LHCN-M2 (cell line): ENCODE measurements around the gene VPS37C. TPM values are rescaled to one million over a fixed set of nuclear protein-coding genes. Genes with fewer than 3 reads are reported as not detected.

Experiments
- DNase-seq: peaks from one replicate; pipeline ENCODE4 v3.0.0-alpha.2; 2012; ENCODE audit warnings: low read depth
- total RNA-seq: library from RNA; depleted of rRNA; stranded (reverse); fragments of >200 nt; gene quantifications from 2 replicates; pipeline ENCODE4 v1.2.3, GENCODE V29; 2014

The VPS37C gene
- total RNA-seq, 1 experiment from 2014 or later = 14.1 TPM

DNA sequence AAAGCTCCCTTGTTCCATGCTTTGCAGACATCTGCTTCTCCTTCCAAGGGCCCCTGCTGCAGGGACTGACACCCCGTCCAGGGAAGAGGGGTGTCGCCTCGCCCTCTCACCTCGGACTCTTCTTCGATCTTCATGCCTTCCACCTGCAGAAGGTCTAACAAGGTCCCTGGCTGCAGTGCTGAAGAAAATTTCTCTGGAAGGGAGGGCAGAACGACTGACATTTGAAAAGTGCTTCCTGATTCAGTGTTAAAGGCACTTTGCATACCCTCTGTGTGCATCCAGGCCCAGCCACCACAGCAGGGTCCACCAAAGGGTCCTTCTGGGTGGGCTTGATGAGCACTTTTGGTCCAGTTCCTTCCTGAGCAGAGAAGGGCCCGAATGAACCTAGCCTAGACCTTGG lies 28.1 kb downstream of the VPS37C start:
- no peak for DNase-seq

DNA sequence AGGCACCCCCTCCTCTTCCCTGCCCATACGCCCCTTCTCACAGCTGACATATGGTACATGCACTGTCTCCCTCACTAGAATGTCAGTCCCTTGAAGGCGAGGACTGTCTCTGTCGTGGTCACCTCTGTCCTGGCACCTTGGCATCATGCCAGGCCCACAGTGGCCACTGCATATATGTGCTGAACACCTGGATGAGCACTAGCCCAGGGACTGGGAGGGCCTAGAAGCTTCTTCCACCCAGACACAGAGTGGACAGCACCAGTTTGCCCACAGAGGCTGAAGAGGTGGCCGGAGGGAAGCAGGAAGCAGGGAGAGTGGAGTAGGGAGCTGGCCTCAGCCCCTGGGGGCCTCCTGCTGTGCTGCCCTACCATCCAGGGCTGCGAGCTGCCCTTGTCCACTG lies 28.6 kb downstream of the VPS37C start:
- DNase-seq = no peak

DNA sequence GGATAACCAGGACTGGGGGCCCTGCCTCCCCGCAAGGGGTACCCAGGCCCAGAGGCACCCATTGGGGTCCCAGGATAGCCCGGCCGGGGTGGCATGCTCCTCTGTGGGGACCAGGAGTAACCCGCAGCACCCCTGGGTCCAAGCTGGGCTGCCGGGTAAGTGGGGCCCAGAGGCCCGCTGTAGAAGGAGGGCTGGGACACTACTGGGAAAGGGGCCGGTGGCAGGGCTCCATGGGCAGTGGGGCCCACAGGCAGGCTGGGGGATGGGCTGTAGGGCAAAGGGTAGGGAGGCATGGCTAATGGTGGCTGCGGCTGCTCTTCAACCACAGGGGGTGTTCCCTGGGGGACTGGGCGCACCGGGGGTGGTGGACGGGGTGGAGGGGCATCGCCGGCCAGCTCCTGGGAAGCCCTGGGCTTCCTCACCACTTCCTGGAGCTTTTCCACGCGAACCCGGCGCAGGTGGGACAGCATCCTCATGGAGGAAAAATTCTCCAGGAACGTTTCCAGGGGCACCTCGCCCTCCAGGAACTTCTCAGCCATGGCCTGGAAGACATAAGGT lies 29.1 kb downstream of the VPS37C start:
- no peak for DNase-seq

DNA sequence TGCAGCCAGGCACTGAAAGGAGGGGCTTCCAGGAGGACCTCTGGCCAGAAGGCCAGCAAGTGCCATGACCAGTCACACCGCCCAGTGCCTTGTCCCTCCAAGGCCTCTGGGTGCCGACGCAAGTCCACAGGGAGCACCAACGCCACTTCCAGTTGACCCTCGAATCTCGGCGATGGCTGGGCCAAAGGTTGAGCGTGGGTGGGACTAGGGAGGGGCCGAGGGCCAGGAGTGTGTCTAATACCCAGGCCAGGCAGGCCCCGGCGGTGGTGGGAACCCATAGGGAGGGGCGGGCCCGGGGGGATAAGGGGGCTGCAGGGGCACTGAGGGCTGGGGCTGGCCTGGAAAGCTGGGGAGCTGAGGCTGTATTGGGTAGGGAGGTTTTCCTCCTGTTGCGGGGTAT lies 29.6 kb downstream of the VPS37C start:
- no peak for DNase-seq

DNA sequence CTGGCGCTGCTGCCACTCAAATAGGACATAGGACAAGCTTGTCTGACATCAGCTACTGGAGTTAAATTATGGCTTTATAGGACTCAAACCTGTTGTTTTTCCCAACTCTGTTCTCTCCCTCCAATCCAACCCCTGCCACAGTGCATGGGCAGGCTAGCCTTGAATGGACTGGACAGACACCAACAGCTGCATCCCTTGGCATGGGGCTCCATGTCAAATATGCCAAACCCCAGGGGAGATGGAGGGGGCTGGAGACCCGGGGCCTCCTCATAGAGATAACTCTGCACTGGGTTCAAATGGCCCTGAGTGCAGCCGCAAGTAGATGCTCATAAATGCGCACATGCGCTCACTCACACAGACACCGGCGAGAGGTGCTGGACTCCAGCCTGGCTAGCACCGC lies 30.0 kb downstream of the VPS37C start:
- DNase-seq = peak; percentile 79

DNA sequence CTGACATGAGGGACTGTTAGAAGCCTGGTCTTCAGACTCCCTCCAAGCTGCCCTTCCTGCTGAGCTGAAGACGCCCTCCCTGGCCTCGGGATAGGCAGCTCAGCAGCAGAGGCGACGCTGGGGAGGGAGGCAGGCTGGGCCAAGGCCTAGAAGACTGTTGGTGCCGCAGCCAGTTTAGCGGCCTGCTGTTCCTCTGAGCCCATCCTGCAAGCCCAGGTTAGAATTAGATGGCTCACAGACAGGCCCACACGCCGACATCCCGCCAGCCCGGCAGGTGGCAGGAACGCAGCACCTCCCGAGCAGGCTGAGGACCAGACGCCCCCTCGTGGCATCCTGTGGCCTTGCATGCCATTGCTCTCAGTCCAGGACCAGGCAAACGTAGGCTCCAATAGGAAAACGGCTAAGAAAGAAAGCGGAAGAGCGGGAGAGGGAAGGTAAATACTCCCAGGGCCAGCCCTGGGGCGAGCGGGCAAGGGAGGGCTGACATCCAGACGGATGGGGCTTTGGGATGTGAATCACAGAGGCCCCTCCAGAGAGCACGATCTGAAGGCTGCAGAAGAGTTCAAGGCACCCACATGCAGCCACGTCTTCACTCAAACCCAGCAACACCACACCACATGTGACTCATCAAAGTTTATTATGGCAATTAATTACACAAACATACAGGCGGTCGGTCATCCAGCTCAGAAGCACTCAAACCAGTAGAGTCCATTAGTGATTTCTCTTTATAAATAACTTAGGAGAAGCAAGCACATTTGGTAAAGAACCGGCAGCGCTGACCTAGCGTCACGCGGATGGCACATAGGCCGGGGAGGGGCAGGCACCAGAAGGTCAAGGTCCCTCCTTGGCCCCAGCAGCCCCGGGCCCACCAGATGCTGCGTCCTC lies 31.3 kb downstream of the VPS37C start:
- peak; percentile 76 for DNase-seq

DNA sequence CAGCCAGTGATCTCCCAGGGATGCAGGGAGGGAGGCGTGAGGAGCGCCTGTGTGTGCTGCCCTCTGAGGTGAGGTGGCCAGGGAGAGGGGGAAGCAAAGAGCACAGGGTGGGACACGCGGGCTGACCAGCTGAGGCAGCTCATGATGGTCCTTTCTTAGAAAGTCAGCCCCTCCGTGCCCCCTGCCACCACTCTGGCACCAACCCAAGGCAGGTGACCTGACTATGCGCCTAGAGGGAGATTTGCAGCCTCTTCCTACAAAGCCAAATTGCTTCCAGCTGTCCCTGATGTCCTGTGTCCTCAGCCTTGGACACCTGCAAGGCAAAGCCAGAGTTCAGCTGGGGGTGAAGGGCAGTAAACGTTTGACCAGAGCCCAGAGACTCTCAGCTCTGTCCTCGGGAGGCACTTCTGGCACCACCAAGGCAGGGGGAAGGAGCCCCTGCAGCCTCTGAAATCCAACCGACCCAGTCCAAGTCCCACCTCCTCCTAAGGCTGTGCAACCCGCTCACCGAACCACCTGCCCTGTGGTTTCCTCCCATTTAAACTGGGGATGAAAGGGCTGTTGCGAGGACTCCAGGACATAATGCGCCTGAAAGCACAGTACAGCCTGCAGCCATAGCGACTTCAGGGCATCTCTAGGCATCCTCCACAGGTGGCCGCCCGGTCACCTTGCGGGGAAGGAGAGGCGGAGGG lies 32.1 kb downstream of the VPS37C start:
- DNase-seq = no peak

DNA sequence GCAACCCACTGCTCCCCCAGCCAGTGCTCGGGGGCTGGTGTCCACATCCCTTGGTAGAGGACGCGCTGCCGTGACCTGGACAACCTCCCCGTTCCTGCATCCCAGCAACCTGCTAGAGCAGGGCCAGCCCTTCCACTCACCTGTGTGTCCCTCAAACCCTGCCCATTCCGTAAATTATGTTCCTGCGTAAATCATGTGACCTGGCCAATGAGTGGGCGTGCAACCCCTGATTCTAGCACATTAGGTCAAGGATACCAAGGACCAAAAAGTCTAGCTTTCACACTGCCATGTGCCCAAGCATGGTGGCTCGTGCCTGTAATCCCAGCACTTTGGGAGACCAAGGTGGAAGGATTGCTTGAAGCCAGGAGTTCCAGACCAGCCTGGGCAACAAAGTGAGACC lies 33.2 kb downstream of the VPS37C start:
- DNase-seq = no peak

DNA sequence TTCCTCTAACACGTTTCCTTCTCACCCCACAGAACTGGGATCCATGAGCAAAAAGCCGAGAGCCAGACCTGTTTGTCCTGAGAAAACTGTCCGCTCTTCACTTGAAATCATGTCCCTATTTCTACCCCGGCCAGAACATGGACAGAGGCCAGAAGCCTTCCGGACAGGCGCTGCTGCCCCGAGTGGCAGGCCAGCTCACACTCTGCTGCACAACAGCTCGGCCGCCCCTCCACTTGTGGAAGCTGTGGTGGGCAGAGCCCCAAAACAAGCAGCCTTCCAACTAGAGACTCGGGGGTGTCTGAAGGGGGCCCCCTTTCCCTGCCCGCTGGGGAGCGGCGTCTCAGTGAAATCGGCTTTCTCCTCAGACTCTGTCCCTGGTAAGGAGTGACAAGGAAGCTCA lies 35.0 kb downstream of the VPS37C start:
- no peak for DNase-seq

DNA sequence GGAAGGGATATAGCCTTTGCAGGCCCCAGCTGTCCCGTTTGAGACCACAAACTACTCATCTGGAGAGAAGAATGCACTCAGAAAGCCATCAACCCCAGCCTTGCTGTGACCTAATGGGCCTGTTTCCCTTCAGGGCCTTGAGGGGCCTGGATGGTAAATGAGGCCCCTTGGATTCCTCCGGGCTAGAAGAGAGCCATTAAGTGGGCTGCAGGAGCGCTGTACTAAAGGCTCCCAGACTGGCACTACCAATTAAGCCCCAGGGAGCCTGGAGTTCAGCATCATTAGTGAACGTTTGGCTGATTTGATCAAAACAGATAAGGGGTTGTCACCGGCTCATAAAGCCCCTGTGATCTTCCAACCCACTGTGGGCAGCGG lies 35.9 kb downstream of the VPS37C start:
- DNase-seq = no peak

DNA sequence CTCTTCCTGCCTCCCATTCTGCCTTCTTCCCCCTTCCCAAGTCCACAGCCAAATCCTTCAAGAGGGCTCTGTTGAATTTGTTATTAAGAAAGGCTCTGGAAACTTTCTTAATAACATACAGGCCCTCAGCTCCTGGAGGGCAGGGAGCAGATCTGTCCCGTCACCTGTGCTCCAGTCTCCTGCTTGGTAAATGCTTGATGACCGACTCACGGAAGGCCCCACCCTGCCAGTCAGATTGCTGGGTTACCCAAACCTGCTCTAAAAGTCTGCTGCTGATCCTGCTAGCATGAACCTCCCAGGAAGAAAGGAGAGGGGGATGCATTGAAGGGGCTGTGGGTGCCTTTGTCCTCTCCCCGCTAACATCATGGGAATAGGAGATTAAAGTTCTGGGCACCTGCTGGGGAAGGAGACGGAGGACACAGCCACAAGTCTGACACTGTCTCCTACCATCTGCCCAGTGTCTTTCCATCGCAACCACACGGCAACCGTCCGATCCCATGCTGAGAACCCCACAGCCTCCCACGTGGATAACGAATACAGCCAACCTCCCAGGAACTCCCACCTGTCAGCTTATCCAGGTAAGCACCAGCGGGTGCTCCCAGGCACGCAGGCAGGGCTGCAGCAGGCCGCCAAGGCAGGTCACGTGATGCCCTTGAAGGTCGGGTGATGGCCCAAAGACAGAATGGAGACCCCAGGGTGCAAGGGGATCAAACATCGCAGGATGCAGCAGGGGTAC lies 36.5 kb downstream of the VPS37C start:
- DNase-seq = no peak

DNA sequence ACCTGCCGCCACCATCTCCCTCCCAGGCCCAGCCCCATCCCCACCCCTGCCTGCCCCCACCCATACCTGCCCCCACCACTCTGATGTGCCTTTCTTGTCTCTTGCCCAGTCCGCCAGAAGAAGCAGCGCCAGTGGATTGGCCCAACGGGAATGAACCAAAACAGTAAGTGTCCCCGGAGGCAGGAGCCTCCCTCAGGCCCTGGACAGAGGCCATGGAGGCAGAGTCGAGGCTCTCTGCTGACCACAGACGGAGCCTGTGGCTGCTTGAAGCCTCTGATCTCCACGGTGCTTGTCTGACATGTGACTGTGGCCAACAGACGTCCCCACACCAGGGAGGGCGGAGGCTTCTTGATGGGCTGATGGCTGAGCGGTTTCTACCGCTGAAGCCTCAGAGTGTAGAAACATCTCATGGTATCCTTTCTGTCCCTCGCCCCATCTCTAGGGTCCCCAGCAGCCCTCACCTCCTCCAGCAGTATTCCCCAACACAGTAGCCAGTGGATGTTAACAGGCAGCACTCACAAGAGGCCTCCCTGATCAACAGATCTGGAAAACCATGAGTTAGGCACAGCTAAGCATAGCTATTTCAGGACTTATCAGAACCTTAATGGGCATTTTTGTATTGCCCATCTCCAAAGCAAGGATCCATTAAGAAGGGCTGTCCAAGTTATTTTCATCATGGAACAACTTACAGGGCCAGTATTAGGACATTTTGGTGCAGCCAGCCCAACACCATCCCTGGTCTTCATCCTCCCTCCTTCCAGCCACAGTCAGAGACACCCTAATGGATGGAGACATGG lies 37.3 kb downstream of the VPS37C start:
- no peak for DNase-seq

DNA sequence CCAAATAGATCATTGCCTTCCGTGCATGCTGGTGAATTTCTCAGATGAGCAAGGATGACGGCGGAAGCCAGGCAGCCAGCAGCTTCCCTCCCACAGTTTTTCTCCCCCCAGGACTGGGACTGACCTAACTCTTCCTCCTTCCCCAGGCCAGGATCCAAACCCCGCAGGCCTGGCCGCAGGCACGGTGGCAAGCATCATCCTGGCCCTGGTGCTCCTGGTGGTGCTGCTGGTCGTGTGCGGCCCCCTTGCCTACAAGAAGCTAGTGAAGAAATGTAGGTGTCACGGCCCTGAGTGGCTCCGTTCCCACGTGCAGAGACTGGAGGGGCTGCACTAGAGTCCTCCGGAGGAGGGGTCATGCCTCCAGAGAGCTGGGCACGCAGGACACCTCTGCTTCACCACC lies 38.5 kb downstream of the VPS37C start:
- no peak for DNase-seq

DNA sequence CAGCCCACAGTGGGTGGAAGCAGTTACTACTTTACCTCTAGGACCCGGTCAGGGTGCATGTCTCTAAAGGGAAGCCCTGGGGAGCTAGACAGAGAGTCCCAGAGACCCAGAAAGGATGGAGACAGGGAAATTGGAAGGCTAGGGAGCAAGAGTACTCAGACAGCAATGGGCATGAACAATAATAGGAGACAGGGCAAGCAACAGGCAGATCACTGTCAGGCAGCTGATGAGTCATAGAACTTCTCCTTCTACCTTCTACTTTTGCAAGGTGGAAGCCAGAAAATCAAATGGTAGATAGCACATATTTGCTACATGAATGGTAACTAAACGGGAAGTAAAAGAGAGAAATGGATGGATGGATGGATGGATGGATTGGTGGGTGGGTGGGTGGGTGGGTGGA lies 39.3 kb downstream of the VPS37C start:
- no peak for DNase-seq

DNA sequence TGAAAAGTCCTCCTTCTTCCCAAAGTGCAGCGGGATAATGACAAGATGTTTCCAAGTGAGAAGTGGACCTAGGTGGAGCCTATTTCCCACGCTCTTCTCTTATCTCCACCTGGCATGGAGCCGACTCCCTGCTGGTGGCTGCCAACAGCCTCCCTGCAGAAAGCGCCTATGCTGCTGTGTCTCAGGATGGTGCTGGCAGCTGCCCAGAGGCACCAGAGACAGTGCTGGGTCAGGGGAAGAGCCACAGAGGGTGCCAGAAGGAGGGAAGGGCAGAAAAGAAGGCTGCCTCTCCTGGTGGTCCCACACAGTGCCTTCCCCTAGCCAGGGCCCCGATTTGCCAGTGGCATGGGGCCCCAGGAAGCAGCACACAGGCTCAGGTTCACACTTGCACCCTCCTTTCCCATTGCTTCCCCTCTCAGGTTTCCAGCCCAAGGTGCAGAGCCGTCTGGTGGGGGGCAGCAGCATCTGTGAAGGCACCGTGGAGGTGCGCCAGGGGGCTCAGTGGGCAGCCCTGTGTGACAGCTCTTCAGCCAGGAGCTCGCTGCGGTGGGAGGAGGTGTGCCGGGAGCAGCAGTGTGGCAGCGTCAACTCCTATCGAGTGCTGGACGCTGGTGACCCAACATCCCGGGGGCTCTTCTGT lies 39.9 kb downstream of the VPS37C start:
- DNase-seq = no peak

DNA sequence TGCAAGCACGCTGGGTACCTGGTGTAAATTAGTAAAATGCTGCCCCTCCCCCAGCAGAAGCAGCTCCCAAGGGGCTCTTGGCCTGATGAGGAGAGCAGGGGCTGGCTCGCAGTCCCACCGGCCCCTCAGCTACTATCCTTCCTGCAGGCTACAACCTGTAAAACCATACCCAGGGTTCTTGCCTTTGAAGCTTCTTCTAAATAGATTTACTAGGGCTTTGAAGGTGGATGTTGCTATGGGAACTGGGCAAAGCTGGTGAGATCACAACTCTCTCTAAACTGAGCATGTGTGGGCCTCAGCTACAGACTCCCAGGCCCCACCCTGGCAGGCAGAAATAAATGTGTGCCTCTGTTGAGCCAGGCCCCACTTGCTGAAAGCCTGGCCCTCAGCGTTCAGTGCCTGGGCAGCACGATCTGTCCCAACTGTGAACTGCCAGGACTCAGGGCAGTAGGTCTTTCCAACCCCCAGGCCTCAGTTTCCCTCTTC lies 40.5 kb downstream of the VPS37C start:
- DNase-seq = no peak

DNA sequence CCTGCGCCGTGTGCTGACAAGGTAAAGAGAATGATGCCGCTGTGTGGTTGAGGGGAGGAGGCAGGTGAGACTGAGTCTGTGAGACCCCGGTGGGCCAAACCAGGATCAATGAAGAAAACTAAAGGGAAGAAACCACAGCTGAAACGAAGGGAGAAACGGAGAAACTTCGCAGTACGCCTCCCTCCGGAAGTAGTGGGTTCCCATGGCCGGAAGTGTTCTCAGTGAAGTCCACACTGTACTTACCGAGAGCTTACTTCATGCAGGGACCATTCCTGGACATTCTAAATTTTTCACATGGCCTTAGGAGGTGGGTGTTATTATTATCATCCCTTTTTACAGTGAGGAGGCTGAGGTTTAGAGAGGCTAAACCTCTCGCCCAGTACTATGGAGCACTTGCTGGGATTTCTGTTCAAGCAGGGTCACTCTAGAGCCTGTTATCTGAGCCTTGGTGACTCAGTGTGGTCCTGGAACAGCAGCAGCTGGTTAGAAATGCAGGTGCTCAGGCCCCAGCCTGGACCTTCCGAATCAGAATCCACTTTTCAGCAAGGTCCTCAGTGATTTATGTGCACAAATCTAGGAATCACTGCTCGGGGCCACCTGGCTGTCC lies 41.0 kb downstream of the VPS37C start:
- DNase-seq = peak; percentile 41

DNA sequence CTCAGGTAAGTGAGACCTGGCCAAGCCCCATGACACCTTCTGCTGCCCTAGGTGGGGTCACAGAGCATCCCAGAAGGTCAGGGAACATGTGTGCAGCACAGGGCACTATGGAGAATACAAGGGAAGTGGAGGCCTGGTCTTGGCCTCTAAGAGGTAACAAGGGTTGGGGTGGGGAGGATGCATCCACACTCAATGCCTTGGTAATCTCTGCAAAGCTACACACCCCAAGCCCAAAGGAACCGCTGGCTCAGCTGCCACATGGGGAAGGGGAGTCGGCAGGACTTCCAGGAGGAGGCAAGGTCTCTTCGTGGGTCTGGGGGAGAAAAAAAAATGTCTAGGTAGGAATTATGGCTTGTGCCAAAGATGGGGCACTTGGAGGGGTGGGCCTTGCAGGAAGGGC lies 41.7 kb downstream of the VPS37C start:
- no peak for DNase-seq

DNA sequence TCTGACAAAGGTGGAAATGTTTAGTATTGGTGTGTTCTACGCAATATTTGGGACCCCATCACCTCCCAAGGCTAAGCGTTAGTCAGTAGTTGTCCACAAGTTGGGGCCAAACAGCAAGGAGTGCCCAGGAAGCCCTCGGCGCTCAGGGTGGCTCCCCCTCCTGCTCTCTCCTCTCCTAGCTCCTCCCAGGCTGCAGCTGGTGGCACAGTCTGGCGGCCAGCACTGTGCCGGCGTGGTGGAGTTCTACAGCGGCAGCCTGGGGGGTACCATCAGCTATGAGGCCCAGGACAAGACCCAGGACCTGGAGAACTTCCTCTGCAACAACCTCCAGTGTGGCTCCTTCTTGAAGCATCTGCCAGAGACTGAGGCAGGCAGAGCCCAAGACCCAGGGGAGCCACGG lies 42.2 kb downstream of the VPS37C start:
- DNase-seq = no peak

DNA sequence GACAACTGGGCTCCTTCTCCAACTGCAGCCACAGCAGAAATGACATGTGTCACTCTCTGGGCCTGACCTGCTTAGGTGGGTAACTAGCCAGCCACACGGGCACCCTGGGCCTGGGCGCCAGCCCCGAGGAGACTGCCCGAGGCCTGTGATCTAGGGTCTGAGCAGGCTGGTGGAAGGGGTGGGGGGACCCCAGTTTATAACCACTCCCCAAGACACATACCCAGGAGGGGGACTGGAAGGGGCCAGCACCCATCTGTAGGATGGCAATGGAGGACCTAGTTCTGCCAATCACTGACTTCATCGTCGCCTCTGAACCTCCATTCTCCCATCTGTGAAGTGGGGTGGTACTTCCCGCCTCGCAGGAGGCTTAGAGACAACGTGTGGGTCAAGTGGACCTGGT lies 42.8 kb downstream of the VPS37C start:
- no peak for DNase-seq
